Activated CD8-positive, alpha-beta memory T cell treated with anti-CD3 and anti-CD28 coated beads, Interleukin-2, amount 10 ng/mL, durations not matched to agents 7 days and 5 days (primary cell): ENCODE data around the gene PGM5. TPM values are rescaled to one million over a fixed set of nuclear protein-coding genes. Genes with fewer than 3 reads are reported as not detected.

Experiments used
- ATAC-seq: fragments of 150-1000 bp; cut with Tn5 transposase; one replicate; pipeline ENCODE4 v1.10.0; 2021; ENCODE audit warnings: moderate library complexity
- CTCF ChIA-PET: fragments of 350-600 bp; sonication (Branson Sonifier 250); formaldehyde crosslinking; loops from one replicate; lab custom pipeline; 2021; ENCODE audit warnings: antibody characterized with exemption; lab: Charles Lee
- DNase-seq: peaks from one replicate; pipeline ENCODE4 v3.0.0-alpha.2; 2020
- H3K27ac Mint-ChIP-seq: one replicate; pipeline ENCODE4 v1.8.0; 2021; ENCODE audit warnings: mild to moderate bottlenecking, mixed read lengths
- H3K27me3 Mint-ChIP-seq: one replicate; pipeline ENCODE4 v1.8.0; 2021; ENCODE audit warnings: mixed read lengths
- H3K36me3 Mint-ChIP-seq: one replicate; pipeline ENCODE4 v1.8.0; 2021; ENCODE audit warnings: mild to moderate bottlenecking, mixed read lengths
- H3K4me1 Mint-ChIP-seq: one replicate; pipeline ENCODE4 v1.8.0; 2021; ENCODE audit warnings: mixed read lengths
- H3K4me3 Mint-ChIP-seq: one replicate; pipeline ENCODE4 v1.8.0; 2021; ENCODE audit warnings: mild to moderate bottlenecking, moderate library complexity, mixed read lengths
- H3K9me3 Mint-ChIP-seq: one replicate; pipeline ENCODE4 v1.8.0; 2022; ENCODE audit warnings: low read depth, mixed read lengths
- total RNA-seq, 2 experiments: library from RNA; stranded (reverse); gene quantifications; one replicate each; pipeline ENCODE4 v1.2.3, GENCODE V29; 2021

The PGM5 gene
- total RNA-seq, 2 experiments from 2014 or later: not detected

- H3K4me3 Mint-ChIP-seq: no peak overlapping the region
- no peaks in the 10 kb centered on the region for H3K36me3 Mint-ChIP-seq
- CTCF ChIA-PET: no interaction called here
- H3K4me1 Mint-ChIP-seq: no peaks in the 10 kb centered on the region
- no peak overlapping the region for H3K27ac Mint-ChIP-seq
- peaks cover 10% of the 10 kb centered on the region for H3K27me3 Mint-ChIP-seq
- ATAC-seq (no peak), DNase-seq (no peak)
- H3K9me3 Mint-ChIP-seq: no peaks in the 10 kb centered on the region
Measured at GRCh38 chr9:68472119-68472518, 115.7 kb downstream of the PGM5 start.

GRCh38 chr9:68473790-68474189 lies 117.4 kb downstream of the PGM5 start:
- H3K9me3 Mint-ChIP-seq: no peaks in the 10 kb centered on the region
- H3K36me3 Mint-ChIP-seq: no peaks in the 10 kb centered on the region
- no peak overlapping the region for H3K4me3 Mint-ChIP-seq
- CTCF ChIA-PET: no interaction called here
- no peak for DNase-seq
- peaks cover 10% of the 10 kb centered on the region for H3K27me3 Mint-ChIP-seq
- H3K4me1 Mint-ChIP-seq: no peaks in the 10 kb centered on the region
- no peak for ATAC-seq
- no peak overlapping the region for H3K27ac Mint-ChIP-seq

DNA sequence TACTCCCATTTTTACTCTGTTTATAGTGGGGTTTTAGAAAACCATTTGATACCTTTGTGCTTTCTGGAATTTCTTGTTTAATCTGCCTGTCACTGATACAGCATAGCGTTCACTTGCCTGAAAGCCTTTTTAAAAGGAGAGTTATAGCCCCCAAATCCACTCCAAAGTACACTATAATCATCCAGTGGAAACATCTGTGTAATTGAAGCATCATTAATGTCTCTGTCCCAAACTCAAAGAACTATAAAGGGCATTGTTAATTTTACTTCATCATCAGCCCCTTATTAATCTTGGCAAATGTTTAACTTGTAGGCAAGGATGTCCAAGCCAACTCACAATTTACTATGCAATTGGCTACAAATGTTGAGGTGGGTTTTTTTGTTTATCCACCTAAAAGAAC lies 120.0 kb downstream of the PGM5 start:
- H3K4me1 Mint-ChIP-seq: no peaks in the 10 kb centered on the region
- H3K9me3 Mint-ChIP-seq: no peaks in the 10 kb centered on the region
- H3K4me3 Mint-ChIP-seq: no peak overlapping the region
- CTCF ChIA-PET: no interaction called here
- H3K36me3 Mint-ChIP-seq: no peaks in the 10 kb centered on the region
- peaks cover 10% of the 10 kb centered on the region for H3K27me3 Mint-ChIP-seq
- no peak for DNase-seq
- ATAC-seq: no peak
- no peak overlapping the region for H3K27ac Mint-ChIP-seq

- CTCF ChIA-PET: no interaction called here
- no peak for ATAC-seq
Measured at GRCh38 chr9:68476847-68477246, 120.4 kb downstream of the PGM5 start.

GRCh38 chr9:68480807-68481206 lies 124.4 kb downstream of the PGM5 start:
- Mint-ChIP-seq H3K27me3 (peaks cover 6% of the 10 kb centered on the region), H3K4me3 (no peak overlapping the region)

More at GRCh38 chr9:68476847-68477246, 120.4 kb downstream of the PGM5 start:
- no peaks in the 10 kb centered on the region for H3K36me3 Mint-ChIP-seq
- no peaks in the 10 kb centered on the region for H3K9me3 Mint-ChIP-seq
- no peak overlapping the region for H3K27ac Mint-ChIP-seq
- H3K4me1 Mint-ChIP-seq: no peaks in the 10 kb centered on the region
- H3K4me3 Mint-ChIP-seq: no peak overlapping the region
- DNase-seq: no peak
- peaks cover 10% of the 10 kb centered on the region for H3K27me3 Mint-ChIP-seq

DNA sequence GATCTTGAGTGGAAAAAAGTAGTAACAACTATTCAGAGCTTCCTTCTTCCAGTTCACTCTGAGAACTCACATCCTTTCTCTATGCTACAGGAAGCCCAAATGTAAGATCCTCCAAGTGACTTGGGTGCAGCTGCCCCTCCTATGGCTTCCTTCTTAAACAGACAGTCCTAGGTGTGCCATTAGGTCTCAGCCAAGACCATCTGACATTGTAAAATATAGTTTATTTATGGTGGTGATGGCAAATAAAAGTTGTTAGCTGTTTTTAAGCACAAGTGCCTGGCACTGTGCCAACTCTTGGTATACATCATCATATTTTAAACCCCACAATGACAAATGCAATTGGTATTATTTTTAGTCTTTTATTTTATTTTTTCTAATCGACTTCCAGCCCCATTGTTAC lies 126.1 kb downstream of the PGM5 start:
- no peaks in the 10 kb centered on the region for H3K4me1 Mint-ChIP-seq
- no peak overlapping the region for H3K4me3 Mint-ChIP-seq
- CTCF ChIA-PET: no interaction called here
- ATAC-seq: no peak
- peaks cover 4% of the 10 kb centered on the region for H3K9me3 Mint-ChIP-seq
- no peak for DNase-seq
- H3K36me3 Mint-ChIP-seq: no peaks in the 10 kb centered on the region
- no peaks in the 10 kb centered on the region for H3K27me3 Mint-ChIP-seq
- H3K27ac Mint-ChIP-seq: no peak overlapping the region

More at GRCh38 chr9:68480807-68481206, 124.4 kb downstream of the PGM5 start:
- Mint-ChIP-seq H3K4me1 (no peaks in the 10 kb centered on the region), H3K27ac (no peak overlapping the region), H3K9me3 (peaks cover 4% of the 10 kb centered on the region), H3K36me3 (no peaks in the 10 kb centered on the region)
- ATAC-seq (no peak), DNase-seq (no peak)
- CTCF ChIA-PET: no interaction called here

DNA sequence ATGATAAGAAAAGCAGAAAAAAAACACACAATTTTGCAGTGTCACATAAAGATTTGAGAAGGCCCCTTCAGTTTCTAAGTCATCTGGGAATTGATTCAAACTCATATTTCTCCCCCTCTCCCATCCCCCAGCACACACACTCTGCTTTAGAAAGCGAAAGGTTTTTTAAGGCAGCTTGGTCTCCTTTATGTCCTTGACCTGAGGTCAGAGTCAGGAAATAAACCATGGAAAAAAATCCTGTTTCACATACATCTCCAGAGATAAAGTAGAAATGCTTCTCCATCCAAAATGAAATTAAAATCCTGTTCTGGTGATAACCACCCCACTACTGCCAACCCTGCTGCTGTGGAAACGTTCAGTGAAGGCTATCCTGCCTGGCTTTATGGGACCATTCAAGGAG lies 131.7 kb downstream of the PGM5 start:
- Mint-ChIP-seq H3K4me3 (no peak overlapping the region), H3K9me3 (peaks cover 4% of the 10 kb centered on the region), H3K36me3 (no peaks in the 10 kb centered on the region), H3K4me1 (no peaks in the 10 kb centered on the region), H3K27ac (no peak overlapping the region), H3K27me3 (no peaks in the 10 kb centered on the region)
- no peak for DNase-seq
- ATAC-seq: no peak
- CTCF ChIA-PET: no interaction called here

DNA sequence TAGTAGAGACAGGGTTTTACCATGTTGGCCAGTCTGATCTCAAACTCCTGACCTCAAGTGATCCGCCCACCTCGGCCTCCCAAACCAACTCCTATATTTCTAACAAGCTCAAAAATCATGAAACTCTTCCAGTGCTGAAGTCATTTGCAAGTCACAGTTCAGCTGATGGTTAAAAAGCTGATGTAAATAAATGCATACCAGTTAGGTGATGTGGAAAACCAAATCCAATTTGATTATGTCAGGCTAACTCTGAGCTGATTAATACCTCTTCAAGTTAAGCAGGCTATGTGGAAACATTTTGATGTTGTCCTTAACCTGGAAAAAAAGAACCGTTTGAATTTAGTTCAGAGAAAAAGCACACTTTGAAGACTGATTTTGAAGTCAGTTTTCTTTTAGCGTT lies 133.2 kb downstream of the PGM5 start:
- DNase-seq (no peak), ATAC-seq (no peak)
- no peaks in the 10 kb centered on the region for H3K4me1 Mint-ChIP-seq
- H3K27me3 Mint-ChIP-seq: peaks cover 4% of the 10 kb centered on the region
- H3K36me3 Mint-ChIP-seq: no peaks in the 10 kb centered on the region
- CTCF ChIA-PET: no interaction called here
- H3K9me3 Mint-ChIP-seq: peaks cover 4% of the 10 kb centered on the region
- no peak overlapping the region for H3K4me3 Mint-ChIP-seq
- no peak overlapping the region for H3K27ac Mint-ChIP-seq

DNA sequence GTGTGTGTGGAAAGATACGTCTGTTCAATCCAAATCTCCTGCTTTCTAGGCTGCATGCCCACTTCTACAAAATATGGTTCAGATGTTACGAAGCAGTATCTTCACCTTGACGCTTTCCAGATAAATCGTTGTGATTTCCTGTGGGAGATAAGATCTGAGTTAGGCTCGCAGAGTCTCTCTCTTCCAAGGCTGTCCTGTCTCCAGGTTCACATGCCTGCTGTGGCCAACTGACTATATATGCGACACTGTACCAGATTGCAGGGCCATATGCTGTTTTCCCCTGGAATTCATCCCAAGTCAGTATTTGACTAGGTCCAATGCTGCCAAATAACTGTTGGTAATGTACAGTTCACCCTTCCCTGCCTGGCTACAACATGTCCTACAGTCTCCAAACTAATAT lies 136.4 kb downstream of the PGM5 start:
- CTCF ChIA-PET: no interaction called here
- no peaks in the 10 kb centered on the region for H3K9me3 Mint-ChIP-seq
- no peak overlapping the region for H3K27ac Mint-ChIP-seq

GRCh38 chr9:68493541-68493940 lies 137.1 kb downstream of the PGM5 start:
- Mint-ChIP-seq H3K36me3 (no peaks in the 10 kb centered on the region), H3K4me3 (no peak overlapping the region), H3K27ac (no peak overlapping the region), H3K27me3 (peaks cover 6% of the 10 kb centered on the region), H3K4me1 (no peaks in the 10 kb centered on the region), H3K9me3 (no peaks in the 10 kb centered on the region)
- no peak for ATAC-seq
- DNase-seq: no peak
- CTCF ChIA-PET: no interaction called here

More for the DNA sequence above, 136.4 kb downstream of the PGM5 start:
- ATAC-seq: no peak
- H3K36me3 Mint-ChIP-seq: no peaks in the 10 kb centered on the region
- H3K27me3 Mint-ChIP-seq: peaks cover 6% of the 10 kb centered on the region
- H3K4me1 Mint-ChIP-seq: no peaks in the 10 kb centered on the region
- H3K4me3 Mint-ChIP-seq: no peak overlapping the region
- DNase-seq: no peak

- DNase-seq: no peak
- CTCF ChIA-PET: interaction anchor here (0.7 kb wide), 1 partner anchor 13 kb away, joined by 3 read pairs; no protein-coding TSS in a partner anchor
- Mint-ChIP-seq H3K27me3 (peaks cover 6% of the 10 kb centered on the region), H3K27ac (no peak overlapping the region), H3K4me3 (no peak overlapping the region), H3K36me3 (no peaks in the 10 kb centered on the region), H3K9me3 (no peaks in the 10 kb centered on the region), H3K4me1 (peaks cover 3% of the 10 kb centered on the region)
- no peak for ATAC-seq
Measured at GRCh38 chr9:68493958-68494577, 137.7 kb downstream of the PGM5 start.

GRCh38 chr9:68495247-68495646 lies 138.8 kb downstream of the PGM5 start:
- CTCF ChIA-PET: interaction anchor here (0.7 kb wide), 1 partner anchor 12 kb away, joined by 3 read pairs; no protein-coding TSS in a partner anchor
- H3K4me3 Mint-ChIP-seq: no peak overlapping the region
- H3K27ac Mint-ChIP-seq: no peak overlapping the region
- DNase-seq: no peak
- H3K36me3 Mint-ChIP-seq: no peaks in the 10 kb centered on the region
- peaks cover 6% of the 10 kb centered on the region for H3K27me3 Mint-ChIP-seq
- ATAC-seq: no peak
- H3K4me1 Mint-ChIP-seq: peaks cover 3% of the 10 kb centered on the region
- H3K9me3 Mint-ChIP-seq: no peaks in the 10 kb centered on the region

- ATAC-seq: no peak
- no peak for DNase-seq
- CTCF ChIA-PET: no interaction called here
- Mint-ChIP-seq H3K4me1 (peaks cover 3% of the 10 kb centered on the region), H3K9me3 (no peaks in the 10 kb centered on the region), H3K27ac (no peak overlapping the region), H3K36me3 (no peaks in the 10 kb centered on the region), H3K4me3 (no peak overlapping the region), H3K27me3 (peaks cover 6% of the 10 kb centered on the region)
Measured at GRCh38 chr9:68496356-68496755, 139.9 kb downstream of the PGM5 start.

DNA sequence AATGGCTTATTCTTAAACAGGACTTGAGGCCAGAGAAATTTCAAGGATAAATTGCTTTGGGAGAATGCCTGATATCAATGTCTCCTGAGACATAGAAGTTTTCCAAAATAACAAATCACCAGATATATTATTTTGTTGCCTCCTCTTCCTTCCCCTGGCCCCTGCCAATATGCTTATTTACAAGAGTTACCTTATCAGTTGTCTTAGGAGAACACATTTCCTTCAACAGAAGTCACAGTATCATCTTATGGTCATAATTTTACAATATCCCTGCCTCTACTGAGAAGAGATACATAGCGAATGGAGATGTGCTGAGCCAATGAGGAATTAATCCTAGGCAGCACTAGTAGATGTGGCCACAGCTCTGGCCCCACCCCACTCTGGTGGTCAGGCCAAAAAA lies 141.2 kb downstream of the PGM5 start:
- DNase-seq (no peak), ATAC-seq (no peak)
- Mint-ChIP-seq H3K4me1 (peaks cover 3% of the 10 kb centered on the region), H3K27ac (no peak overlapping the region), H3K4me3 (no peak overlapping the region), H3K27me3 (peaks cover 6% of the 10 kb centered on the region), H3K36me3 (no peaks in the 10 kb centered on the region), H3K9me3 (no peaks in the 10 kb centered on the region)
- CTCF ChIA-PET: no interaction called here
